Measurements from ENCODE around the gene NLRP6.

- TF ChIP-seq, protein P1, sequence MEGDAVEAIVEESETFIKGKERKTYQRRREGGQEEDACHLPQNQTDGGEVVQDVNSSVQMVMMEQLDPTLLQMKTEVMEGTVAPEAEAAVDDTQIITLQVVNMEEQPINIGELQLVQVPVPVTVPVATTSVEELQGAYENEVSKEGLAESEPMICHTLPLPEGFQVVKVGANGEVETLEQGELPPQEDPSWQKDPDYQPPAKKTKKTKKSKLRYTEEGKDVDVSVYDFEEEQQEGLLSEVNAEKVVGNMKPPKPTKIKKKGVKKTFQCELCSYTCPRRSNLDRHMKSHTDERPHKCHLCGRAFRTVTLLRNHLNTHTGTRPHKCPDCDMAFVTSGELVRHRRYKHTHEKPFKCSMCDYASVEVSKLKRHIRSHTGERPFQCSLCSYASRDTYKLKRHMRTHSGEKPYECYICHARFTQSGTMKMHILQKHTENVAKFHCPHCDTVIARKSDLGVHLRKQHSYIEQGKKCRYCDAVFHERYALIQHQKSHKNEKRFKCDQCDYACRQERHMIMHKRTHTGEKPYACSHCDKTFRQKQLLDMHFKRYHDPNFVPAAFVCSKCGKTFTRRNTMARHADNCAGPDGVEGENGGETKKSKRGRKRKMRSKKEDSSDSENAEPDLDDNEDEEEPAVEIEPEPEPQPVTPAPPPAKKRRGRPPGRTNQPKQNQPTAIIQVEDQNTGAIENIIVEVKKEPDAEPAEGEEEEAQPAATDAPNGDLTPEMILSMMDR (IDR thresholded peaks at IDR 0.05; ENCODE audit: poor library complexity), result no peak
- no peak for TF ChIP-seq EZH2 (IDR thresholded peaks at IDR 0.05; ENCODE audit: borderline replicate concordance)
- no peak for TF ChIP-seq EZH2phosphoT487 (IDR thresholded peaks at IDR 0.05; ENCODE audit: low read depth, severe bottlenecking, unreplicated experiment)
Measured at GRCh38 chr11:305844-306211, 27.6 kb downstream of the NLRP6 start.

Measured in hepatocyte (in vitro differentiated cells).